Trophoblast cell (in vitro differentiated cells and primary cell): Measurements from ENCODE around the gene GIPC2.

Experiments
- DNase-seq, 2 donors: peaks; one replicate each; pipeline ENCODE4 v3.0.0-alpha.2; 2016
- H2AFZ ChIP-seq: 2 replicates; pipeline ENCODE4 v1.6.1; 2013; ENCODE audit warnings: low read length, moderate library complexity, mild to moderate bottlenecking; ENCODE audit not compliant: insufficient read depth, poor library complexity
- H2AK5ac ChIP-seq: 2 replicates; pipeline ENCODE4 v1.6.1; 2013; ENCODE audit warnings: mild to moderate bottlenecking, low read length
- H2BK120ac ChIP-seq: 2 replicates; pipeline ENCODE4 v1.6.1; 2013; ENCODE audit warnings: low read length, mild to moderate bottlenecking, moderate library complexity; ENCODE audit not compliant: insufficient read depth, poor library complexity
- H2BK12ac ChIP-seq: 2 replicates; pipeline ENCODE4 v1.6.1; 2013; ENCODE audit warnings: mild to moderate bottlenecking, low read length, moderate library complexity
- H2BK5ac ChIP-seq: 2 replicates; pipeline ENCODE4 v1.6.1; 2013; ENCODE audit warnings: low read length, low read depth, moderate library complexity, mild to moderate bottlenecking; ENCODE audit not compliant: poor library complexity
- H3K14ac ChIP-seq: 2 replicates; pipeline ENCODE4 v1.6.1; 2013; ENCODE audit warnings: mild to moderate bottlenecking, low read length
- H3K18ac ChIP-seq: 2 replicates; pipeline ENCODE4 v1.6.1; 2013; ENCODE audit warnings: mild to moderate bottlenecking, low read length
- H3K23ac ChIP-seq: 2 replicates; pipeline ENCODE4 v1.6.1; 2013; ENCODE audit warnings: low read length
- H3K27ac ChIP-seq: 2 replicates; pipeline ENCODE4 v1.5.1; 2013; ENCODE audit warnings: low read depth, mild to moderate bottlenecking, inconsistent platforms, low read length, moderate library complexity
- H3K27me3 ChIP-seq: 2 replicates; pipeline ENCODE4 v1.6.1; 2013; ENCODE audit warnings: inconsistent platforms, mild to moderate bottlenecking, low read length, moderate library complexity; ENCODE audit not compliant: insufficient read depth
- H3K36me3 ChIP-seq, 2 experiments: 1 replicate in 1 of 2; 2 replicates in 1 of 2; pipeline ENCODE4 v1.6.1; 2013; ENCODE audit warnings: low read length in 2 of 2, mild to moderate bottlenecking in 2 of 2, moderate library complexity in 1 of 2; ENCODE audit not compliant: insufficient read depth in 2 of 2, control insufficient read depth in 1 of 2
- H3K4ac ChIP-seq: 2 replicates; pipeline ENCODE4 v1.6.1; 2013; ENCODE audit warnings: low read depth, mild to moderate bottlenecking, low read length, moderate library complexity
- H3K4me1 ChIP-seq, 2 experiments: 1 replicate in 1 of 2; 2 replicates in 1 of 2; pipeline ENCODE4 v1.6.1; 2013; ENCODE audit warnings: low read length in 2 of 2, mild to moderate bottlenecking in 2 of 2, moderate library complexity in 1 of 2; ENCODE audit not compliant: insufficient read depth in 2 of 2, control insufficient read depth in 1 of 2
- H3K4me2 ChIP-seq: 2 replicates; pipeline ENCODE4 v1.6.1; 2013; ENCODE audit warnings: inconsistent platforms, mild to moderate bottlenecking, low read length, moderate library complexity
- H3K4me3 ChIP-seq: 2 replicates; pipeline ENCODE4 v1.5.1; 2013; ENCODE audit warnings: mild to moderate bottlenecking, low read depth, low read length, inconsistent platforms
- H3K79me1 ChIP-seq: one replicate; pipeline ENCODE4 v1.6.1; 2013; ENCODE audit warnings: low read length
- H3K79me2 ChIP-seq: 2 replicates; pipeline ENCODE4 v1.6.1; 2013; ENCODE audit warnings: low read length, mild to moderate bottlenecking; ENCODE audit not compliant: control insufficient read depth, insufficient read depth, poor library complexity
- H3K9ac ChIP-seq: 2 replicates; pipeline ENCODE4 v1.6.1; 2013; ENCODE audit warnings: mild to moderate bottlenecking, low read length
- H3K9me3 ChIP-seq: 2 replicates; pipeline ENCODE4 v1.6.1; 2013; ENCODE audit warnings: low read depth, mild to moderate bottlenecking, control low read depth, inconsistent platforms, low read length; ENCODE audit not compliant: insufficient read depth
- H4K12ac ChIP-seq: 2 replicates; pipeline ENCODE4 v1.6.1; 2013; ENCODE audit warnings: low read depth, mild to moderate bottlenecking, low read length, moderate library complexity
- H4K8ac ChIP-seq: 2 replicates; pipeline ENCODE4 v1.6.1; 2013; ENCODE audit warnings: low read depth, mild to moderate bottlenecking, low read length, moderate library complexity
- H4K91ac ChIP-seq: one replicate; pipeline ENCODE4 v1.6.1; 2013; ENCODE audit warnings: low read depth, mild to moderate bottlenecking, low read length, moderate library complexity
- WGBS: extraction: QIAGEN DNeasy Blood & Tissue Kit; methylation state at CpG from one replicate; pipeline ENCODE4 v1.1.7; 2013; ENCODE audit warnings: missing lambda C conversion rate; ENCODE audit not compliant: insufficient read length, insufficient coverage; ENCODE audit errors: extremely low coverage; 5-methylcytosine and 5-hydroxymethylcytosine counted together

GIPC2 gene

GRCh38 chr1:78095593-78095992 is 49.8 kb downstream of the GIPC2 start:
- Histone ChIP-seq H4K91ac (no peak overlapping the region), H3K79me2 (no peaks in the 10 kb centered on the region), H3K4ac (no peak overlapping the region), H2BK5ac (no peak overlapping the region), H2BK12ac (no peak overlapping the region), H3K4me1 (no peaks in the 10 kb centered on the region), H3K9me3 (no peaks in the 10 kb centered on the region), H2AK5ac (no peak overlapping the region), H3K36me3 (no peaks in the 10 kb centered on the region), H4K12ac (no peak overlapping the region), H3K4me3 (no peak overlapping the region), H3K9ac (no peak overlapping the region), H2AFZ (no peak overlapping the region), H3K14ac (no peak overlapping the region), H3K27me3 (no peaks in the 10 kb centered on the region), H3K4me2 (no peak overlapping the region), H2BK120ac (no peak overlapping the region), H4K8ac (no peak overlapping the region), H3K18ac (no peak overlapping the region), H3K27ac (no peak overlapping the region), H3K79me1 (no peaks in the 10 kb centered on the region), H3K23ac (no peak overlapping the region)
- WGBS, result no CpG with 5 or more reads among the region's 2 CpGs
- peak in 1 of 2 donors; percentile 51 for DNase-seq

GRCh38 chr1:78096017-78096416 is 50.3 kb downstream of the GIPC2 start:
- Histone ChIP-seq H4K91ac (no peak overlapping the region), H3K23ac (no peak overlapping the region), H3K4me2 (no peak overlapping the region), H3K79me1 (no peaks in the 10 kb centered on the region), H3K27me3 (no peaks in the 10 kb centered on the region), H2BK12ac (no peak overlapping the region), H3K9ac (no peak overlapping the region), H4K12ac (no peak overlapping the region), H3K18ac (no peak overlapping the region), H2AK5ac (no peak overlapping the region), H3K36me3 (no peaks in the 10 kb centered on the region), H2BK120ac (no peak overlapping the region), H4K8ac (no peak overlapping the region), H3K4me3 (no peak overlapping the region), H3K4me1 (no peaks in the 10 kb centered on the region), H3K79me2 (no peaks in the 10 kb centered on the region), H3K14ac (no peak overlapping the region), H2BK5ac (no peak overlapping the region), H2AFZ (no peak overlapping the region), H3K27ac (no peak overlapping the region), H3K4ac (no peak overlapping the region), H3K9me3 (no peaks in the 10 kb centered on the region)
- DNase-seq, result no peak

- no peak for DNase-seq
- H2BK5ac ChIP-seq, result no peak overlapping the region
- no peak overlapping the region for H3K9ac ChIP-seq
- no peak overlapping the region for H2AK5ac ChIP-seq
- H4K12ac ChIP-seq, result no peak overlapping the region
- no peaks in the 10 kb centered on the region for H3K36me3 ChIP-seq
- H4K8ac ChIP-seq, result no peak overlapping the region
- H3K4me1 ChIP-seq, result no peaks in the 10 kb centered on the region
- no peaks in the 10 kb centered on the region for H3K79me1 ChIP-seq
- no peak overlapping the region for H3K4ac ChIP-seq
- no peak overlapping the region for H3K14ac ChIP-seq
- H3K23ac ChIP-seq, result no peak overlapping the region
- no peak overlapping the region for H3K4me2 ChIP-seq
- no peak overlapping the region for H4K91ac ChIP-seq
- H3K79me2 ChIP-seq, result no peaks in the 10 kb centered on the region
- H2BK120ac ChIP-seq, result no peak overlapping the region
- H2BK12ac ChIP-seq, result no peak overlapping the region
- H3K27me3 ChIP-seq, result no peaks in the 10 kb centered on the region
- H3K4me3 ChIP-seq, result no peak overlapping the region
- no peak overlapping the region for H3K27ac ChIP-seq
- no CpG with 5 or more reads among the region's 1 CpG for WGBS
- no peaks in the 10 kb centered on the region for H3K9me3 ChIP-seq
- no peak overlapping the region for H2AFZ ChIP-seq
- no peak overlapping the region for H3K18ac ChIP-seq
Observed at GRCh38 chr1:78096976-78097375, 51.2 kb downstream of the GIPC2 start.

GRCh38 chr1:78101051-78101450 is 55.3 kb downstream of the GIPC2 start:
- Histone ChIP-seq H3K4me3 (no peak overlapping the region), H4K8ac (no peak overlapping the region), H3K18ac (no peak overlapping the region), H3K4ac (no peak overlapping the region), H3K4me1 (no peaks in the 10 kb centered on the region), H2AFZ (no peak overlapping the region), H3K9ac (no peak overlapping the region), H3K4me2 (no peak overlapping the region), H4K12ac (no peak overlapping the region), H2BK12ac (no peak overlapping the region), H3K23ac (no peak overlapping the region), H3K14ac (no peak overlapping the region), H3K27ac (no peak overlapping the region), H3K79me2 (no peaks in the 10 kb centered on the region), H3K79me1 (no peaks in the 10 kb centered on the region), H3K27me3 (no peaks in the 10 kb centered on the region), H3K9me3 (no peaks in the 10 kb centered on the region), H2BK5ac (no peak overlapping the region), H3K36me3 (no peaks in the 10 kb centered on the region), H2BK120ac (no peak overlapping the region), H2AK5ac (no peak overlapping the region), H4K91ac (no peak overlapping the region)
- no peak for DNase-seq
- no CpG with 5 or more reads among the region's 2 CpGs for WGBS
